HPDE6-E6E7 (cell line): ENCODE data around the gene EDIL3.

Source experiments
- DNase-seq: peaks from one replicate; pipeline ENCODE4 v3.0.0; 2011; ENCODE audit warnings: missing footprints; ENCODE audit errors: extremely low spot score

EDIL3 gene

DNA sequence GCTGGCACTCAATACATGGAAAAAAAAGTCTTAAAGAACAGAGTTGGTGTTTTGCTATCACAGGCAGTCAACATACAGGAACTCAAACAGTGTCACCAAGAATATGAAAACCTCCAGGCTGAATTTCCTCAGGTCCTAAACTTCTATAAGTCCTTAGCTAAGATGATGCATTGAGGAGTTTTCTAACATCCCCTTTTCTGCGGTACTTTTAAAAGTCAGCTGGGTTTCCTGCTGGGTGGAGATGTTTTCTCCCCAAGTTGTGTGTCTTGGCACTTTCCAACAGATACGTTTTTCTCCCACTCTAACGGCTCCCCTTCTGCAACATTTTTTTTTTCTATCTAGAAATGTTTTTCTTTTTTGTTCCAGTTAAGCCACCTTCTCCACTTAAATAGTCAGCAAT is 419.2 kb downstream of the EDIL3 start:
- no peak for DNase-seq

- no peak for DNase-seq
Measured at GRCh38 chr5:83964271-83964670, 420.4 kb downstream of the EDIL3 start.

GRCh38 chr5:83957188-83957587 is 427.5 kb downstream of the EDIL3 start:
- DNase-seq: no peak

DNA sequence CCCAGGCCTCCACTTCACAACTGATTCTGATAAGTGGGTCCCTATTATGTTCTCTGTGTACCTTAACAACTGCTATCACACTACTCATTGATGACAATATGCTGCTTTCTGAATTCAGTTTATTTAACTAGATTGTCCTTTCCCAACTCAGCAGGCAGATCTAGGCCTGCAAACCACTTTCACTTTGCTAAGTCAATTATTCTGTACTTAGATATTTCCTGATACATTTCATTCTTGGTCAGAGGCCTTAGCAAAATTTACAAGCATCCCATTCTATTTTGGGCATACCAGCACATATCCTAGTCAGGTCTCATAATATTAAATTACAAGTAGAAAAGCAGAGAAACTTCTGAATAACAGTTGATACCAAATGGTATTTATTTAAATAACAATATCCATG is 428.3 kb downstream of the EDIL3 start:
- DNase-seq: no peak

DNA sequence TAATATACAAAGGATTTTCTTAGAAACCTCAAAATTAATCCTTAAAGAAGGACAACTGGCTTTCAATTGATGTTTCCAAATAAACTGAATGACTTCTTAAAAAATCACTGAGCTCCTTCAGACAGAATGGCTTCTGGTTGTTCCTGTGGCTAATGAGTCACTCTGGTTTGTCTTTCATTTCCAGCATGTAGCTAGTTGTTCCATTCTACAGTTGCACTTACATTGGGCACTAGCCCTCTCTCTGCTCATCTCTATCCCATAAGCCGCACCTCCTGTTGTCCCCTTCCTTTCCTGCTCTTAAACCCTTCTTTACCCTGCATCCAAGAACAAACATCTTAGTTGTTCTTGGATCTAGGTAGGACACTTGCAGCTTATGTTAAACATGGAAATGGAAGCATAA is 428.8 kb downstream of the EDIL3 start:
- no peak for DNase-seq

- no peak for DNase-seq
Measured at GRCh38 chr5:83947763-83948162, 436.9 kb downstream of the EDIL3 start.

- no peak for DNase-seq
Measured at GRCh38 chr5:83946516-83946915, 438.2 kb downstream of the EDIL3 start.

- no peak for DNase-seq
Measured at GRCh38 chr5:83942155-83942554, 442.5 kb downstream of the EDIL3 start.

- no peak for DNase-seq
Measured at GRCh38 chr5:83937837-83938236, 446.8 kb downstream of the EDIL3 start.

- DNase-seq: no peak
Measured at GRCh38 chr5:83931969-83932368, 452.7 kb downstream of the EDIL3 start.

DNA sequence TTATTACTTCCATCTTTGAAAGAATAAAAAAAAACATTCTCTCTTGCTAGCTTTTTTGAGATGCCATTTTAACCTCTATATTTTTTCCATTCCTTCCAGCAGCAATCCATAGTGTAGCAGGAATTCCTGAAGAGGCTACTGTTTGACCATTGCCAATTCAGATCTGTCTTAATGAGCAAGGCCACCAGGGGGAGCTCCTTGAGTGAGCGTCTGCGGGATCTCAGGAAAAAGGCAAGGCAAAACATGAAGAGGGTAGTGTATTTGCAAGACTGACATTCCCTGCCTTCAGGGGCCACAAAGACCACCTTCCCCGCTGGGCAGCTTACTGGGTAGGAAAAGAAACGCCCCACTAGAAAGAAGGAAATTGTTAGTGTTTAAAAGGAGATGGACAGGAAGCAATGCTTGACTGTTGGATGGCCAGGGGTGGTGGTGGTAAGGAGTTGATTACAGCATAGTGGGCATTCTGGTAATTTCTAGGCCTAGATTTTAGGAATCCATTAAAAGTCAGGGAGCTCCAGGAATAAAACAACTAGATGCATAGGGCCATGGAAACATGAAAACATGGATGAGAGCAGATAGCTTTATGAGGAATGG is 457.4 kb downstream of the EDIL3 start:
- DNase-seq: peak; percentile 37

DNA sequence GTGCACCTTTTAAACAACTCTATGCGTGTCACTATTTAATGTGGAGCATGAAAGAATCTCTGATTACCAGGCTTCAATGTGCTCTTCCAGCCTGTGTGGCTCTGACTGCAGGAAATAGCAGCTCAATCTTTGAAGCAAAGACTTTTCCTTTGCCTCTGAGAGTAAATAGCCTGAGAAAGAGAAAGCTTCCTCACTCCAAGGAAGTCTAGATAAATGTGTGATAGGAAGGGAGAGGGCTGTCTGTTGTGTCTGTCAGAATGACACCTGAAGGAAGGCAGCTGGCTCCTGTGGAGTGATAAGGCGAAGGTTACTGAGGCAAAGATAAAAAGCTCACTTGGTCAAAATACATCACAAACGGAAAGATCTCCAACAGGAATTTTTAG is 458.7 kb downstream of the EDIL3 start:
- DNase-seq: no peak

GRCh38 chr5:83925321-83925954 is 459.2 kb downstream of the EDIL3 start:
- no peak for DNase-seq

- DNase-seq: no peak
Measured at GRCh38 chr5:83924891-83925290, 459.8 kb downstream of the EDIL3 start.

DNA sequence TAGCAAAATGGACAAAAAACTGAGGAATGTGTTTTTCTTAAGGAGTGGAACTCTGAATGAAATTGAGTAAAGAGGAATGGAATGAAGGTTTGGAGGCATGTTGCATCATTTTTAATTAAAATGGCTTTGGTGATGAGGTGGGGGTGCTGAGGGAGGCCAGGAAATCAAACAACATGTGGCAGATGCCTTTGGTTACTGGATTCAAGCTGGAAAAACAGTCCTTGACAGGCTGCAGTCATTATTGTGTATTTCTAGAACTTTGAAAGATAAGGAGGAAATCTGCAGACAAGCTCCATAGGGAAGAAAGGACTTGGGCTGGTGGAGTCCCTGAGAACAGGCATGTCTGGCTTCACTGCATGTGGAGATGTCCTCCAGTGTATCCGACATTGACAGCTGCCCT is 460.5 kb downstream of the EDIL3 start:
- no peak for DNase-seq

DNA sequence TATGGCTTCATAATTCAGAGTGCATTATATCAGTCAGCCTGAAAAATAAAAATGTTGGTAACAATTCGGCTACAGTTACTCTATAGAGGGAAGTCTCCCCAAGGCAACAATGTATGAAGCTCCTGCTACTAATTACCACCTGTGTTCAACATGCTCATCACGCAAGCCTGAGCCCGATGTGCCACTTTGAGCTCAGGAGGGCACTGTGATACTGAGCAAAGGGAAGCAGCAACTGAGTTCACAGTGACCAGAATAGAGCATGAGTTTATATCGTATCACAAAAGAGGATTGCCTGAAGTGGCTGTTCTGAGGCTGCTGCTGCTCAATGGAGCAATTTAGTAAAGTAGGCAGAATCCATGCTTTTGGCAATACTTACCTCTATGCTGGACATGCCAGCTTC is 462.0 kb downstream of the EDIL3 start:
- no peak for DNase-seq

GRCh38 chr5:83921666-83922193 is 462.9 kb downstream of the EDIL3 start:
- no peak for DNase-seq

DNA sequence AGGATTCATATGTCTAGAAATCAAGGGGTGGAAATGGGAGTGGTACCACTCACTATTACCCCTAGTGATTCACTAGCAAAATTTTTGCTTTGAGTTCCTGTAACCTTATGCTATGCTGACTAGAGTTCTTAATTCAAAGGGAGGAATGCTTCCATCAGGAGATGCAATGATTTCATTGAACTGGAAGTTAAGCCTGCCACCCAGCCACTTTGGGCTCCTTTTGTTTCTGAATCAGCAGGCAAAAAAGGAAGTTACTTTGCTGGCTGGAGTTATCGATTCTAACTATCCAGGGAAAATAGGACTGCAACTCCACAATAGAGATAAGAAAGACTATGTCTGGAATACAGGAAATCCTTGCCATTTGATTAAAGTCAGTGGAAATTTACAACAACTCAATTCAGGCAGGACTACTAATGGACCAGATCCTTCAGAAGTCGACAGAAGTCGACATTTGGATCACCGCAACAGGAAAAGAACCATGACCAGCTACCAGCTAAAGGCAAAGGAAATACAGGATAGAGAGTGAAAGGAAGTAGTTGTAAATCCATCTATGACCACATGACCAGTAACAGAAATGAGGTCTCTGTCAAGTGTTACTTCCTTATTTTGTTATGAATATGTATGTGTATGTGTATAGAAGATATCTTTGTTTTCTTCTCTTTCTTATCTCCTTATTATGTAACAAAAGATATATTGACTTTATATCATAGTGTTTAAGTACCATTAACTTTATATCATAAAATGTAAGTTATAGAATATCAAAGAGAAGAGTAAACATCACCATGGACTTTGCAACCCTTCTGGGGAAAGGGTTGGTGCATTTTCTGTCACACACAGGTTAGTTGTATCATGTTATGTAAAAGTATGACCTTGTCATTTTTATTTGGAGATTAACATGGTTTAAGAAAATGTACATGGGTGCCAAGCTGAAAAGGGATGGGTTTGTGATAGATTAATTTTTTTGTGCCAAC is 465.3 kb downstream of the EDIL3 start:
- no peak for DNase-seq

- no peak for DNase-seq
Measured at GRCh38 chr5:83917261-83917908, 467.3 kb downstream of the EDIL3 start.

DNA sequence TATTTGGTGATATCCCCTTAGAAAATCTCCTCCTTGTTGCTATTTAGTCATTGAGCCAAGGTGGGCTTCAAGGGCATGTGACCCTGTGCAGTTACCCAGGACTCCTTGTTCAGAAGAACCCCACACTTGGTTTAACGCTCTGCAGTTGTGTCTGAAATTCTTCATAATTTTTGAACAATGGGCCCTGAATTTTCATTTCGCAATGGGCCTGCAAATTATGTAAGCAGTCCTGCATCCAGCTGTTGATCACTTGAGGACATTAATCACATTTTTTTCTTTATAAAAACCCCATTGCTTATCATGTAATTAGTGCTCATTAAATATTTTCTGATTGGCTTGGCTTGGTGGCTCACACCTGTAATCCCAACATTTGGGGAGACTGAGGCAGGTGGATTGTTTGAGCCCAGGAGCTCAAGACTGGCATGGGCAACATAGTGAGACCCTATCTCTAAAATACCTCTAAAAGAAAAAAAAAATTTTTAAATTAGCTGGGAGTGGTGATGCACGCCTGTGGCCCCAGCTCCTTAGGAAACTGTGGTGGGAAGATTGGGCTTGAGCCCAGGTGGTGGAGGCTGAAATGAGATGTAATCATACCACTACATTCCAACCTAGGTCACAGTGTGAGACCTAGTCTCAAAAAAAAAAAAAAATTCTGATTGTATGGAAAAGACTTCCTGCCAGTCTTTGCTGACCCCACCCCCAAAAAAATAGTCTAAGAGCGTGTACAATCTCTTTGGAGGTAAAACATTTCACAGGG is 469.8 kb downstream of the EDIL3 start:
- no peak for DNase-seq

DNA sequence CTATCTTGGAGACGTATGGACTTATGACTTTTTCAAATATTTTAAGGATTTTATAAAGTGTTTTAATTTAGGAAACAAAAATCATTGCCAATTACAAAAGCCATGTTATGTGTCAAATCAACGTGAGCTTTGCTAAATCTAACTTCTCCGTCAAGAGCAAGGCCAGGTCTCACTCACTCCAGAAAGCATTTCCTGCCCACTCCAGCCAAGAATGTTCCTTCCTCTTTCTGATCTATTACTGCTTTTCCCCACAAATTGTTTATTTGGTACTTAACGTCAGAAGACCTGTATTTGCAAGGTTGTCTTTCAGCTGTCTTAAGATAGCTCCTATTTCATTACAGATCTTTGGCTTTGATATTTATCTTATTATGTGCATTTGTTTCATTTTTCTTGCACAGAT is 470.5 kb downstream of the EDIL3 start:
- DNase-seq: no peak
